ENCODE data around the gene LDLRAD3.
"Not testable (repeated sequence)": the region's sequence is repeated elsewhere in the genome, so short reads cannot be mapped to it uniquely, and the experiment has no call there.

Gene LDLRAD3

GRCh38 chr11:36010010-36010740 lies 66.3 kb downstream of the LDLRAD3 start:
- DNase-seq (ENCODE audit: extremely low spot score), result no peak
- CTCF ChIA-PET, result no interaction called here
- POLR2A ChIA-PET, result no interaction called here
- TF ChIP-seq HDGF (IDR thresholded peaks at IDR 0.05; ENCODE audit: borderline replicate concordance) (no peak), FOXM1 (IDR thresholded peaks at IDR 0.05; ENCODE audit: borderline replicate concordance) (no peak), TARDBP (IDR thresholded peaks at IDR 0.05) (no peak), ELF4 (IDR thresholded peaks at IDR 0.05) (no peak), FOXK2 (IDR thresholded peaks at IDR 0.05) (no peak), SP1 (IDR thresholded peaks at IDR 0.05) (no peak), CTBP1 (IDR thresholded peaks at IDR 0.05; ENCODE audit: borderline replicate concordance) (no peak), ZNF384 (IDR thresholded peaks at IDR 0.05) (no peak), PKNOX1 (IDR thresholded peaks at IDR 0.05) (no peak), L3MBTL2 (conservative IDR thresholded peaks at IDR 0.05) (no peak), FOXA1 (IDR thresholded peaks at IDR 0.05) (no peak)

DNA sequence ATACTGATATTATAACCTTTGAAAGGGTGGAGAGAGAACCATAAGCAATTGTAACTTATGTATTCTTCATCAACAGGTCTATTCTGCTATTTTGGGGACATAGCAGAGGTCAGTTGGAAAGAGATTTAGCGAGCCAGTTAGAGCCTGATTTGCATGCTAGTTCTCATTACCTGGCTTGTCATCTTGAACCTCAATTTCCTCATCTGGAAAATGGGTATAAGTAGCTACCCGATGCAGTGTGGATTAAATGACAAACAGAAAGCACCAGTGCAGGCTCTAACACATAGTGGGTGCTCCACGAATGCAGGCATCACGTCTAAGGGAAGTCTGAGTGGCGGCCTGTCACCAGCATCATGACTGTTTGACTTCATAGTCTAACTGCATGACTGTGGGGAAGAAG lies 67.7 kb downstream of the LDLRAD3 start:
- ChIA-PET CTCF (no interaction called here), POLR2A (no interaction called here)
- no peak for TF ChIP-seq TARDBP (IDR thresholded peaks at IDR 0.05)

DNA sequence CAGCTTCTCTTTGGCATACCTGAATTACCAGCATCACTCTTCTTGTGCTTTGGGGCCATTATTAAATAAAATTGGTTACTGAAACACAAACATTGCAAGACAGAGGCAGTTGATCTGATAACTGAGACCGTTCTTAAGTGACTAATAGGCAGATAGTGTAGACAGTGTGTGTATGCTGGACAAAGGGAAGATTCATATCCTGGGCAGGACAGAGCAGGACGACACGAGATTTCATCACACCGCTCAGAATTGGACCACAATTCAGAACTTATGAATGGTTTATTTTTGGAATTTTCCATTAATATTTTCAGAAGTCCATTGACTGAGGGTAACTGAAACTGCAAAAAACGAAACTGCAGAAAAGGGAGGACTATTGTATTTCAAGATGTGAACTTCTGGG lies 68.6 kb downstream of the LDLRAD3 start:
- ChIA-PET POLR2A (no interaction called here), CTCF (no interaction called here)
- DNase-seq (ENCODE audit: extremely low spot score), result no peak
- TF ChIP-seq SP1 (IDR thresholded peaks at IDR 0.05) (no peak), PKNOX1 (IDR thresholded peaks at IDR 0.05) (no peak), FOXM1 (IDR thresholded peaks at IDR 0.05; ENCODE audit: borderline replicate concordance) (no peak), FOXK2 (IDR thresholded peaks at IDR 0.05) (no peak), ARNT (IDR thresholded peaks at IDR 0.05) (no peak), TARDBP (IDR thresholded peaks at IDR 0.05) (no peak), BHLHE40 (IDR thresholded peaks at IDR 0.05; ENCODE audit: borderline replicate concordance) (no peak), LEF1 (IDR thresholded peaks at IDR 0.05; ENCODE audit: borderline replicate concordance) (no peak), ELF4 (IDR thresholded peaks at IDR 0.05) (no peak), SUZ12 (IDR thresholded peaks at IDR 0.05) (no peak), FOXA1 (IDR thresholded peaks at IDR 0.05) (no peak), ZNF384 (IDR thresholded peaks at IDR 0.05) (no peak)

More for the DNA sequence above, 67.7 kb downstream of the LDLRAD3 start:
- no peak for DNase-seq (ENCODE audit: extremely low spot score)

- ChIA-PET CTCF (no interaction called here), POLR2A (no interaction called here)
- no peak for TF ChIP-seq TARDBP (IDR thresholded peaks at IDR 0.05)
- TF ChIP-seq FOXA1 (IDR thresholded peaks at IDR 0.05), result no peak
- TF ChIP-seq ELF4 (IDR thresholded peaks at IDR 0.05), result no peak
- TF ChIP-seq FOXK2 (IDR thresholded peaks at IDR 0.05), result no peak
- TF ChIP-seq ARNT (IDR thresholded peaks at IDR 0.05), result no peak
- no peak for TF ChIP-seq SUZ12 (IDR thresholded peaks at IDR 0.05)
- no peak for TF ChIP-seq FOXM1 (IDR thresholded peaks at IDR 0.05; ENCODE audit: borderline replicate concordance)
- no peak for TF ChIP-seq HDGF (IDR thresholded peaks at IDR 0.05; ENCODE audit: borderline replicate concordance)
- TF ChIP-seq SP1 (IDR thresholded peaks at IDR 0.05), result no peak
- TF ChIP-seq CTBP1 (IDR thresholded peaks at IDR 0.05; ENCODE audit: borderline replicate concordance), result no peak
- TF ChIP-seq ZNF384 (IDR thresholded peaks at IDR 0.05), result no peak
- no peak for TF ChIP-seq LEF1 (IDR thresholded peaks at IDR 0.05; ENCODE audit: borderline replicate concordance)
- TF ChIP-seq L3MBTL2 (conservative IDR thresholded peaks at IDR 0.05), result no peak
- no peak for TF ChIP-seq PKNOX1 (IDR thresholded peaks at IDR 0.05)
- DNase-seq (ENCODE audit: extremely low spot score), result no peak
Measured at GRCh38 chr11:36012979-36013378, 69.1 kb downstream of the LDLRAD3 start.

- DNase-seq (ENCODE audit: extremely low spot score); POLR2A ChIA-PET; CTCF ChIA-PET: not testable (repeated sequence)
Measured at GRCh38 chr11:36013446-36013845, 69.6 kb downstream of the LDLRAD3 start.

DNA sequence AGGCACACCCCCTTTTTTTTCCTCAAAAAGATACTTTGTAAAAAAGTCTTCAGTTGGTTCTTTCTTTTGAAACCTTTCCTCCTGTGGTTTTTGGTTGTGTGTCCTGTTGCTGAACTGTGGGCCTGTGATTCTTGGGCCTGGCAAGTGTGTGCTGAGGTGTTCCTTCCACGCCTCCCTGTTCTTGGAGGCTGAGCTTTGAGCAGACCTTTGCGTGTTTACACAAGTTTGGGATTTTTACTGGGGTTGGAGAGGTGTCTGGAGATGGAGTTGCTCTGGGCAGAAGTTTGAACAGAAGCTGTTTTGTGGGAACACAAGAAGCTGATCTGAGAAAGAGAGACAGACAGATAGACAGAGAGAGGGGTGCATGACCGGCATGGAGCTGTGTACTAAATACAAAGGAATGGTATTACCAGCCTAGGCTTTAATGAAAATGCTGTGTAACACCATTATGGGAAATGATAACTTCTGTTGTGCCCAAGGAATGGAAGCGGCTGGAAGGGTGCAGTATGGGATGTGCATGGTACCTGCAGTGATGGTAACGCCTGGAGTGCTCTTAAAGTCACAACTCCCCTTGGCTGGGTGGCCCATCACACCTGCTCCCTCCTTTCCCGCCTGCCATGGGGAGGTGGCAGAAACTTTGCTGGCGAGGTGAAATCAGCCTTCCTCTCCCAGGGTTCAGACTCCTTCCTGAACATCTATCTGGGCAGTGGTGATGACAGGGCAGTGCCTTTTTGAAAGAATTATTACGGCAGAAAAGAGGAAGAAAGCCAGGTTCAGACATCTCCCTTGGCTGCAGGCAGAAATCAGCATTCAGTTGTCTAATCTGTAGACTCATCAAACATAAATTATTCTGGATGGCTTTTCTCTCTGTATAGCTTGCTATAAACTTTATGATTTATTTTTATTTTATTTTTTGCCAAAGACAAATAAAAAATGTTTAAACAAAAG lies 70.4 kb downstream of the LDLRAD3 start:
- no peak for TF ChIP-seq LEF1 (IDR thresholded peaks at IDR 0.05; ENCODE audit: borderline replicate concordance)
- no peak for TF ChIP-seq HDGF (IDR thresholded peaks at IDR 0.05; ENCODE audit: borderline replicate concordance)
- TF ChIP-seq SP1 (IDR thresholded peaks at IDR 0.05), result no peak
- no peak for TF ChIP-seq TARDBP (IDR thresholded peaks at IDR 0.05)
- no peak for TF ChIP-seq PKNOX1 (IDR thresholded peaks at IDR 0.05)
- no peak for TF ChIP-seq NFRKB (IDR thresholded peaks at IDR 0.05)
- TF ChIP-seq FOXK2 (IDR thresholded peaks at IDR 0.05), result no peak
- no peak for TF ChIP-seq ZNF384 (IDR thresholded peaks at IDR 0.05)
- no peak for TF ChIP-seq FOXM1 (IDR thresholded peaks at IDR 0.05; ENCODE audit: borderline replicate concordance)
- DNase-seq (ENCODE audit: extremely low spot score), result no peak
- CTCF ChIA-PET, result no interaction called here
- POLR2A ChIA-PET, result no interaction called here

Data from HEK293T (cell line).